ENCODE data around the gene AOC3. TPM values are rescaled to one million over a fixed set of nuclear protein-coding genes. Genes with fewer than 3 reads are reported as not detected.

The AOC3 gene
- polyA plus RNA-seq, 2 of the 4 experiments (the other 2 are of a cell fraction): 0.79 to 1.4 TPM

GRCh38 chr17:42832934-42833766, 17.8 kb upstream of the AOC3 start, which contains the start of gene PSME3 (continued):
- TF ChIP-seq, protein P1, sequence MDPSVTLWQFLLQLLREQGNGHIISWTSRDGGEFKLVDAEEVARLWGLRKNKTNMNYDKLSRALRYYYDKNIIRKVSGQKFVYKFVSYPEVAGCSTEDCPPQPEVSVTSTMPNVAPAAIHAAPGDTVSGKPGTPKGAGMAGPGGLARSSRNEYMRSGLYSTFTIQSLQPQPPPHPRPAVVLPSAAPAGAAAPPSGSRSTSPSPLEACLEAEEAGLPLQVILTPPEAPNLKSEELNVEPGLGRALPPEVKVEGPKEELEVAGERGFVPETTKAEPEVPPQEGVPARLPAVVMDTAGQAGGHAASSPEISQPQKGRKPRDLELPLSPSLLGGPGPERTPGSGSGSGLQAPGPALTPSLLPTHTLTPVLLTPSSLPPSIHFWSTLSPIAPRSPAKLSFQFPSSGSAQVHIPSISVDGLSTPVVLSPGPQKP (IDR thresholded peaks at IDR 0.05; ENCODE audit: low read depth, low read length): no peak
- peak; percentile 95 for TF ChIP-seq PHF8 (IDR thresholded peaks at IDR 0.05; ENCODE audit: borderline replicate concordance, low read depth)
- TF ChIP-seq MAZ (IDR thresholded peaks at IDR 0.05; ENCODE audit: borderline replicate concordance, low read depth, low read length): 0 out of 2 replicates have a peak, but pooled peaks have one; percentile 27
- TF ChIP-seq RARB (CRISPR knock-in tag; IDR thresholded peaks at IDR 0.05): no peak
- TF ChIP-seq, protein P2, sequence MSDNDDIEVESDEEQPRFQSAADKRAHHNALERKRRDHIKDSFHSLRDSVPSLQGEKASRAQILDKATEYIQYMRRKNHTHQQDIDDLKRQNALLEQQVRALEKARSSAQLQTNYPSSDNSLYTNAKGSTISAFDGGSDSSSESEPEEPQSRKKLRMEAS (IDR thresholded peaks at IDR 0.05): peak; percentile 100
- peak; percentile 69 for TF ChIP-seq USF2 (IDR thresholded peaks at IDR 0.05)
- no peak; the same call in 1 of the 2 replicates for TF ChIP-seq ZNF302 (CRISPR knock-in tag; IDR thresholded peaks at IDR 0.05)
- TF ChIP-seq SMC3 (IDR thresholded peaks at IDR 0.05): no peak
- no peak for TF ChIP-seq CHD4 (IDR thresholded peaks at IDR 0.05; ENCODE audit: borderline replicate concordance)
- TF ChIP-seq ZC3H11A (IDR thresholded peaks at IDR 0.05): no peak
- TF ChIP-seq HOXB5 (CRISPR knock-in tag; IDR thresholded peaks at IDR 0.05): peak; percentile 68; the same call in 1 of the 2 replicates
- no peak for TF ChIP-seq NFE2L2 (conservative IDR thresholded peaks at IDR 0.05; ENCODE audit: low read length)
- TF ChIP-seq MYC (IDR thresholded peaks at IDR 0.05; ENCODE audit: borderline replicate concordance, low read length): peak; percentile 99
- peak; percentile 88 to 96; a peak in 4 of 5 replicates for TF ChIP-seq JUN (IDR thresholded peaks at IDR 0.05)
- TF ChIP-seq ZSCAN20 (CRISPR knock-in tag; IDR thresholded peaks at IDR 0.05): no peak
- TF ChIP-seq FOSB (CRISPR knock-in tag; IDR thresholded peaks at IDR 0.05): no peak; the same call in 1 of the 2 replicates
- no peak for TF ChIP-seq ZFP36 (IDR thresholded peaks at IDR 0.05; ENCODE audit: borderline replicate concordance, partially characterized antibody)
- TF ChIP-seq HOXB13 (CRISPR knock-in tag; IDR thresholded peaks at IDR 0.05; ENCODE audit: low read depth): no peak; the same call in 1 of the 2 replicates
- no peak for TF ChIP-seq RCOR1 (IDR thresholded peaks at IDR 0.05; ENCODE audit: low read depth, low read length)
- peak; percentile 90 for TF ChIP-seq KDM5A (IDR thresholded peaks at IDR 0.05)
- TF ChIP-seq CBX8 (IDR thresholded peaks at IDR 0.05): no peak
- TF ChIP-seq EHF (CRISPR knock-in tag; IDR thresholded peaks at IDR 0.05): peak; percentile 82; the same call in 1 of the 2 replicates
- no peak for TF ChIP-seq HEYL (CRISPR knock-in tag; IDR thresholded peaks at IDR 0.05)
- TF ChIP-seq CBX2 (IDR thresholded peaks at IDR 0.05; ENCODE audit: borderline replicate concordance, low read depth): no peak
- TF ChIP-seq CHD2 (IDR thresholded peaks at IDR 0.05; ENCODE audit: low read length, partially characterized antibody): no peak
- no peak for TF ChIP-seq ATOH8 (CRISPR knock-in tag; IDR thresholded peaks at IDR 0.05; ENCODE audit: low read depth)
- no peak for TF ChIP-seq KDM1A (IDR thresholded peaks at IDR 0.05; ENCODE audit: low read depth)
- TF ChIP-seq RNF2 (IDR thresholded peaks at IDR 0.05; ENCODE audit: borderline replicate concordance, low read depth): no peak
- TF ChIP-seq EHMT2 (IDR thresholded peaks at IDR 0.05; ENCODE audit: low read depth): no peak
